Measurements from ENCODE around the gene SLC27A2.

SLC27A2 gene

DNA sequence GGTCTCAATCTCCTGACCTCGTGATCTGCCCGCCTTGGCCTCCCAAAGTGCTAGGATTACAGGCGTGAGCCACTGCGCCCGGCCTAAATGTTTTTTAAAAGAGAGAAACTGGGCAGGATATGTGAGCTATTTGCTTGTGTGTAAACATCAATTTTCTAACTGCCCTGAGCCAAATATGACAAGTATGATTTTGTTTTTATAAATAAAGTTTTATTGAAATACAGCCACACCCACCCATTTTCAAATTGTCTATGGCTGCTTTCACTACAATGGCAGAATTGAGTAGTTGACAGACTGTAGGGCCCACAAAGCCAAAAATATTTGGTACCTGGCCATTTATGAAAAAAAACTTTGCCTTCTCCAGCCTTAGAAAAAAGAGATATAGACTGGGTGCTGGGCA, 99.4 kb downstream of the SLC27A2 start:
- no peak for DNase-seq
